Jurkat, Clone E6-1 (cell line): ENCODE data around the gene ZNF683. TPM values are rescaled to one million over a fixed set of nuclear protein-coding genes. Genes with fewer than 3 reads are reported as not detected.
A peak's percentile ranks its signal among the peaks of the same experiment; 100 is the strongest.
"Not testable (repeated sequence)": the region's sequence is repeated elsewhere in the genome, so short reads cannot be mapped to it uniquely, and the experiment has no call there.

Experiments used
- DNase-seq: peaks from one replicate; pipeline ENCODE4 v3.0.0-alpha.2; 2011; ENCODE audit warnings: low read depth, low spot score
- H3K4me3 ChIP-seq: 2 replicates; pipeline ENCODE4 v1.5.1; 2011; ENCODE audit warnings: mild to moderate bottlenecking, low read length, control low read depth, moderate library complexity
- polyA plus RNA-seq: library from polyadenylated mRNA; unstranded; fragments of >200 nt; gene quantifications from one replicate; pipeline ENCODE4 v1.2.1, GENCODE V29; 2012; ENCODE audit warnings: missing spikeins; ENCODE audit not compliant: insufficient read length, insufficient read depth

ZNF683 gene
- polyA plus RNA-seq, result not detected

- not testable (repeated sequence) for DNase-seq, H3K4me3 ChIP-seq
Measured at GRCh38 chr1:26372611-26373010, at the start of gene ZNF683. TSS of gene ZNF683 (minus strand) at chr1:26372750. CDS start at chr1:26368571, 4,179 bp downstream.

GRCh38 chr1:26419494-26419893, 46.9 kb upstream of the ZNF683 start:
- DNase-seq, result no peak
- H3K4me3 ChIP-seq, result no peak overlapping the region

GRCh38 chr1:26418865-26419349, 46.4 kb upstream of the ZNF683 start:
- H3K4me3 ChIP-seq, result no peak overlapping the region
- DNase-seq, result no peak

- no peak overlapping the region for H3K4me3 ChIP-seq
- DNase-seq, result peak; percentile 75
Measured at GRCh38 chr1:26417111-26417759, 44.7 kb upstream of the ZNF683 start.

- DNase-seq, result no peak
- no peak overlapping the region for H3K4me3 ChIP-seq
Measured at GRCh38 chr1:26413031-26413430, 40.5 kb upstream of the ZNF683 start.

- no peak for DNase-seq
- no peak overlapping the region for H3K4me3 ChIP-seq
Measured at GRCh38 chr1:26412180-26412840, 39.8 kb upstream of the ZNF683 start.

GRCh38 chr1:26411624-26412074, 39.1 kb upstream of the ZNF683 start:
- no peak for DNase-seq

GRCh38 chr1:26410706-26411623, 38.4 kb upstream of the ZNF683 start, which contains the start of gene LIN28A:
TSS of gene LIN28A (plus strand) at chr1:26410817. CDS start at chr1:26410892, 75 bp downstream.
- no peak for DNase-seq
- H3K4me3 ChIP-seq, result no peak within 1 kb of the TSS

More at GRCh38 chr1:26411624-26412074, 39.1 kb upstream of the ZNF683 start:
- no peak overlapping the region for H3K4me3 ChIP-seq

- DNase-seq, result peak; percentile 54
- H3K4me3 ChIP-seq, result no peak overlapping the region
Measured at GRCh38 chr1:26409191-26409807, 36.7 kb upstream of the ZNF683 start.

GRCh38 chr1:26408604-26409003, 36.1 kb upstream of the ZNF683 start:
- peak; percentile 65 for DNase-seq
- H3K4me3 ChIP-seq, result no peak overlapping the region

- no peak for DNase-seq
- H3K4me3 ChIP-seq, result no peak overlapping the region
Measured at GRCh38 chr1:26405281-26405915, 32.8 kb upstream of the ZNF683 start.

GRCh38 chr1:26404641-26405040, 32.1 kb upstream of the ZNF683 start:
- H3K4me3 ChIP-seq, result no peak overlapping the region
- DNase-seq, result no peak

- H3K4me3 ChIP-seq, result no peak overlapping the region
- no peak for DNase-seq
Measured at GRCh38 chr1:26403656-26404055, 31.1 kb upstream of the ZNF683 start.

- H3K4me3 ChIP-seq, result no peak overlapping the region
- no peak for DNase-seq
Measured at GRCh38 chr1:26401891-26402290, 29.3 kb upstream of the ZNF683 start.

- DNase-seq, result no peak
- no peak overlapping the region for H3K4me3 ChIP-seq
Measured at GRCh38 chr1:26399034-26399433, 26.5 kb upstream of the ZNF683 start.

- no peak for DNase-seq
- H3K4me3 ChIP-seq, result no peak overlapping the region
Measured at GRCh38 chr1:26395754-26396153, 23.2 kb upstream of the ZNF683 start.

GRCh38 chr1:26391450-26391849, 18.9 kb upstream of the ZNF683 start:
- DNase-seq, result peak; percentile 42
- no peak overlapping the region for H3K4me3 ChIP-seq

- no peak overlapping the region for H3K4me3 ChIP-seq
- no peak for DNase-seq
Measured at GRCh38 chr1:26389604-26390247, 17.2 kb upstream of the ZNF683 start.
